Measurements from ENCODE around the gene GTF3C2. TPM values are rescaled to one million over a fixed set of nuclear protein-coding genes. Genes with fewer than 3 reads are reported as not detected.
A peak's percentile ranks its signal among the peaks of the same experiment; 100 is the strongest.

The GTF3C2 gene
- total and polyA plus RNA-seq, 9 of the 15 experiments (the other 6 are each of a cell fraction or from before 2014, with no cell fraction given) = 35.5 to 96.8 (median 53.0) TPM

DNA sequence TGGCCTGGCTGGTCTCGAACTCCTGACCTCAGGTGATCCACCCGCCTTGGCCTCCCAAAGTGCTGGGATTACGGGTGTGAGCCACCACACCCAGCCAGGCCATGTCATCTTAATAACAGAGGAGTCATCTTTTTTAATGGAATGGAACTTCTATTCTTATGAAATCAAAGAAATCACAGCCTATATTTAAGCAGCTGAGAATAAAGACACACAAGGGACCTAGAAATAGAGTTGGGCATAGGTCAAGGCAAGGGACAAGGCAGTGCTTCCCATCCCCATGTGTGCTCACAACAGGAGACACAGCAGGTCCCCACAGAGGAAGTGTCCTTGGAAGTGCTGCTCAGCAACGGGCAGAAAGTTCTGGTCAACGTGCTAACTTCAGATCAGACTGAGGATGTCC, 17.0 kb upstream of the GTF3C2 start:
- POLR2A ChIA-PET = interaction anchor here (0.7 to 1.2 kb wide), 2 partner anchors 8 to 48 kb away, joined by 3 to 4 read pairs; no protein-coding TSS in a partner anchor
- DNase-seq (ENCODE audit: extremely low read depth in 1 of 4, low spot score in 3 of 4) (no peak), FAIRE-seq (no peak), ATAC-seq (no peak)
- H3K9me1 ChIP-seq (ENCODE audit: control insufficient read depth, insufficient read depth, low read length) = no peaks in the 10 kb centered on the region
- H3K27ac ChIP-seq (ENCODE audit: extremely low read depth, low read depth, low read length) = no peak overlapping the region
- CTCF ChIA-PET (ENCODE audit: low intra/inter-chr PET ratio) = no interaction called here
- in situ Hi-C loops (cut with MboI) (no loop called here), intact Hi-C loops (cut with micrococcal nuclease) (loop anchor here (5.0 kb wide), 1 partner anchor 71 kb away; no protein-coding TSS in a partner anchor)
- H3K36me3 ChIP-seq (ENCODE audit: control insufficient read depth, insufficient read depth, low read length) = peaks cover 72% of the 10 kb centered on the region
- no peaks in the 10 kb centered on the region for H4K20me1 ChIP-seq (replicated peaks; ENCODE audit: control insufficient read depth, insufficient read depth, low read length)
- H3K79me2 ChIP-seq (ENCODE audit: control insufficient read depth, insufficient read depth, low read length) = peaks cover 48% of the 10 kb centered on the region
- BruUV-seq (replicated peaks) = no TSS peak
- H2AFZ ChIP-seq (ENCODE audit: low read depth, low read length) = no peak overlapping the region
- 90% methylated on average over 5 of the region's 5 CpGs for WGBS (ENCODE audit: insufficient coverage, low coverage, missing lambda C conversion rate)
- H3K9ac ChIP-seq (ENCODE audit: insufficient read depth in 1 of 2, low read depth in 2 of 2, low read length in 2 of 2) = peak overlapping the region in 1 of 2 experiments; percentile 52; a peak in 1 of 4 replicates
- no peaks in the 10 kb centered on the region for H3K9me3 ChIP-seq (replicated peaks; ENCODE audit: control insufficient read depth, insufficient read depth, low read depth, low read length)
- H3K4me3 ChIP-seq = no peak overlapping the region
- no peaks in the 10 kb centered on the region for H3K27me3 ChIP-seq (ENCODE audit: control insufficient read depth in 2 of 2, insufficient read depth in 2 of 2, low read length in 2 of 2)
- H3K4me1 ChIP-seq (replicated peaks in 1 of 2; ENCODE audit: control insufficient read depth in 2 of 2, insufficient read depth in 2 of 2, low read length in 2 of 2) = peaks cover 19 to 39% of the 10 kb centered on the region in 2 experiments
- no peak overlapping the region for H3K4me2 ChIP-seq (ENCODE audit: insufficient read depth, low read length)
- no peak for TF ChIP-seq NFATC3 (IDR thresholded peaks at IDR 0.05)
- no peak for TF ChIP-seq MEIS2 (IDR thresholded peaks at IDR 0.05; ENCODE audit: partially characterized antibody)
- TF ChIP-seq, protein P1, sequence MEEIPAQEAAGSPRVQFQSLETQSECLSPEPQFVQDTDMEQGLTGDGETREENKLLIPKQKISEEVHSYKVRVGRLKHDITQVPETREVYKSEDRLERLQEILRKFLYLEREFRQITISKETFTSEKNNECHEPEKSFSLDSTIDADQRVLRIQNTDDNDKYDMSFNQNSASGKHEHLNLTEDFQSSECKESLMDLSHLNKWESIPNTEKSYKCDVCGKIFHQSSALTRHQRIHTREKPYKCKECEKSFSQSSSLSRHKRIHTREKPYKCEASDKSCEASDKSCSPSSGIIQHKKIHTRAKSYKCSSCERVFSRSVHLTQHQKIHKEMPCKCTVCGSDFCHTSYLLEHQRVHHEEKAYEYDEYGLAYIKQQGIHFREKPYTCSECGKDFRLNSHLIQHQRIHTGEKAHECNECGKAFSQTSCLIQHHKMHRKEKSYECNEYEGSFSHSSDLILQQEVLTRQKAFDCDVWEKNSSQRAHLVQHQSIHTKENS (CRISPR knock-in tag; IDR thresholded peaks at IDR 0.05) = no peak
- TF ChIP-seq, protein P2, sequence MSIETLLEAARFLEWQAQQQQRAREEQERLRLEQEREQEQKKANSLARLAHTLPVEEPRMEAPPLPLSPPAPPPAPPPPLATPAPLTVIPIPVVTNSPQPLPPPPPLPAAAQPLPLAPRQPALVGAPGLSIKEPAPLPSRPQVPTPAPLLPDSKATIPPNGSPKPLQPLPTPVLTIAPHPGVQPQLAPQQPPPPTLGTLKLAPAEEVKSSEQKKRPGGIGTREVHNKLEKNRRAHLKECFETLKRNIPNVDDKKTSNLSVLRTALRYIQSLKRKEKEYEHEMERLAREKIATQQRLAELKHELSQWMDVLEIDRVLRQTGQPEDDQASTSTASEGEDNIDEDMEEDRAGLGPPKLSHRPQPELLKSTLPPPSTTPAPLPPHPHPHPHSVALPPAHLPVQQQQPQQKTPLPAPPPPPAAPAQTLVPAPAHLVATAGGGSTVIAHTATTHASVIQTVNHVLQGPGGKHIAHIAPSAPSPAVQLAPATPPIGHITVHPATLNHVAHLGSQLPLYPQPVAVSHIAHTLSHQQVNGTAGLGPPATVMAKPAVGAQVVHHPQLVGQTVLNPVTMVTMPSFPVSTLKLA (conservative IDR thresholded peaks at IDR 0.05) = no peak
- no peak for TF ChIP-seq ZNF668 (CRISPR knock-in tag; IDR thresholded peaks at IDR 0.05)
- no peak for TF ChIP-seq NELFE (IDR thresholded peaks at IDR 0.05; ENCODE audit: insufficient read depth, insufficient read length)
- no peak for TF ChIP-seq ZNF239 (CRISPR knock-in tag; IDR thresholded peaks at IDR 0.05)
- TF ChIP-seq, protein P3, sequence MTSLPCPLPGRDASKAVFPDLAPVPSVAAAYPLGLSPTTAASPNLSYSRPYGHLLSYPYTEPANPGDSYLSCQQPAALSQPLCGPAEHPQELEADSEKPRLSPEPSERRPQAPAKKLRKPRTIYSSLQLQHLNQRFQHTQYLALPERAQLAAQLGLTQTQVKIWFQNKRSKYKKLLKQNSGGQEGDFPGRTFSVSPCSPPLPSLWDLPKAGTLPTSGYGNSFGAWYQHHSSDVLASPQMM (CRISPR knock-in tag; IDR thresholded peaks at IDR 0.05) = no peak
- TF ChIP-seq BRD4 (IDR thresholded peaks at IDR 0.05) = no peak
- TF ChIP-seq, protein P4, sequence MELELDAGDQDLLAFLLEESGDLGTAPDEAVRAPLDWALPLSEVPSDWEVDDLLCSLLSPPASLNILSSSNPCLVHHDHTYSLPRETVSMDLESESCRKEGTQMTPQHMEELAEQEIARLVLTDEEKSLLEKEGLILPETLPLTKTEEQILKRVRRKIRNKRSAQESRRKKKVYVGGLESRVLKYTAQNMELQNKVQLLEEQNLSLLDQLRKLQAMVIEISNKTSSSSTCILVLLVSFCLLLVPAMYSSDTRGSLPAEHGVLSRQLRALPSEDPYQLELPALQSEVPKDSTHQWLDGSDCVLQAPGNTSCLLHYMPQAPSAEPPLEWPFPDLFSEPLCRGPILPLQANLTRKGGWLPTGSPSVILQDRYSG (tag; conservative IDR thresholded peaks at IDR 0.05; ENCODE audit: low read depth) = no peak
